ENCODE data around the gene BIN1. TPM values are rescaled to one million over a fixed set of nuclear protein-coding genes. Genes with fewer than 3 reads are reported as not detected.

The BIN1 gene
- total RNA-seq, 1 experiment from 2014 or later = 58.9 TPM

- H3K9me3 ChIP-seq (ENCODE audit: low read length) = no peaks in the 10 kb centered on the region
- H3K4me2 ChIP-seq (ENCODE audit: low read length) = peak overlapping the region; percentile 45
- no peak overlapping the region for H3K4me3 ChIP-seq (ENCODE audit: low read length)
- CTCF ChIA-PET = no interaction called here
- peaks cover 27% of the 10 kb centered on the region for H3K4me1 ChIP-seq (ENCODE audit: insufficient read depth, low read length)
- H3K9ac ChIP-seq (ENCODE audit: low read length) = peak overlapping the region; percentile 37; the same call in 1 of the 2 replicates
- H2AFZ ChIP-seq (ENCODE audit: low read length) = no peak overlapping the region
- H3K9me2 ChIP-seq (replicated peaks; ENCODE audit: low read length) = no peaks in the 10 kb centered on the region
- intact Hi-C loops (cut with micrococcal nuclease) = no loop called here
- peak; percentile 14 for DNase-seq
- no TSS peak for BruUV-seq (replicated peaks)
- H4K20me1 ChIP-seq (ENCODE audit: low read length) = no peaks in the 10 kb centered on the region
- H3K27ac ChIP-seq (ENCODE audit: low read length) = peak overlapping the region; percentile 72
- no peaks in the 10 kb centered on the region for H3K79me2 ChIP-seq (ENCODE audit: low read length)
- ATAC-seq = peak; percentile 8
- no peaks in the 10 kb centered on the region for H3F3A ChIP-seq (ENCODE audit: low read length, unreplicated experiment)
- TF ChIP-seq CTCF (conservative IDR thresholded peaks at IDR 0.05; ENCODE audit: low read depth, low read length) = no peak
- peaks cover 17% of the 10 kb centered on the region; the same call in 1 of the 2 replicates for H3K27me3 ChIP-seq (ENCODE audit: low read length)
- H3K36me3 ChIP-seq (ENCODE audit: low read depth, low read length) = no peaks in the 10 kb centered on the region
- POLR2A ChIA-PET (ENCODE audit: unreplicated experiment) = no interaction called here
Measured at GRCh38 chr2:127015106-127015910, 91.6 kb downstream of the BIN1 start.

- Histone ChIP-seq H3K79me2 (ENCODE audit: low read length) (no peaks in the 10 kb centered on the region), H3K36me3 (ENCODE audit: low read depth, low read length) (no peaks in the 10 kb centered on the region), H3K27ac (ENCODE audit: low read length) (peak overlapping the region; percentile 72), H3K9ac (ENCODE audit: low read length) (peak overlapping the region; percentile 10; the same call in 1 of the 2 replicates), H3K4me3 (ENCODE audit: low read length) (no peak overlapping the region), H3K9me3 (ENCODE audit: low read length) (no peaks in the 10 kb centered on the region), H3K9me2 (replicated peaks; ENCODE audit: low read length) (no peaks in the 10 kb centered on the region), H3F3A (ENCODE audit: low read length, unreplicated experiment) (no peaks in the 10 kb centered on the region), H3K4me2 (ENCODE audit: low read length) (peak overlapping the region; percentile 45), H3K4me1 (ENCODE audit: insufficient read depth, low read length) (peaks cover 27% of the 10 kb centered on the region), H2AFZ (ENCODE audit: low read length) (no peak overlapping the region), H4K20me1 (ENCODE audit: low read length) (no peaks in the 10 kb centered on the region), H3K27me3 (ENCODE audit: low read length) (peaks cover 12% of the 10 kb centered on the region; the same call in 1 of the 2 replicates)
- DNase-seq = peak; percentile 89
- TF ChIP-seq EZH2phosphoT487 (IDR thresholded peaks at IDR 0.05; ENCODE audit: borderline replicate concordance, low read length) = no peak
- TF ChIP-seq CTCF (conservative IDR thresholded peaks at IDR 0.05; ENCODE audit: low read depth, low read length) = no peak
- no peak for TF ChIP-seq EZH2 (IDR thresholded peaks at IDR 0.05; ENCODE audit: low read length, unreplicated experiment)
- BruUV-seq (replicated peaks) = no TSS peak
- CTCF ChIA-PET = no interaction called here
- intact Hi-C loops (cut with micrococcal nuclease) = no loop called here
- POLR2A ChIA-PET (ENCODE audit: unreplicated experiment) = no interaction called here
- ATAC-seq = peak; percentile 92
Measured at GRCh38 chr2:127014630-127015029, 92.3 kb downstream of the BIN1 start.

- ChIA-PET CTCF (no interaction called here), POLR2A (ENCODE audit: unreplicated experiment) (no interaction called here)
- Histone ChIP-seq H3K9me3 (ENCODE audit: low read length) (no peaks in the 10 kb centered on the region), H3F3A (ENCODE audit: low read length, unreplicated experiment) (no peaks in the 10 kb centered on the region), H3K36me3 (ENCODE audit: low read depth, low read length) (no peaks in the 10 kb centered on the region), H3K79me2 (ENCODE audit: low read length) (no peaks in the 10 kb centered on the region), H3K9me2 (replicated peaks; ENCODE audit: low read length) (no peaks in the 10 kb centered on the region), H4K20me1 (ENCODE audit: low read length) (no peaks in the 10 kb centered on the region), H3K9ac (ENCODE audit: low read length) (peak overlapping the region; percentile 10; the same call in 1 of the 2 replicates), H3K4me2 (ENCODE audit: low read length) (peak overlapping the region; percentile 42), H2AFZ (ENCODE audit: low read length) (no peak overlapping the region), H3K4me1 (ENCODE audit: insufficient read depth, low read length) (peaks cover 27% of the 10 kb centered on the region), H3K4me3 (ENCODE audit: low read length) (no peak overlapping the region), H3K27me3 (ENCODE audit: low read length) (peaks cover 8% of the 10 kb centered on the region; the same call in 1 of the 2 replicates), H3K27ac (ENCODE audit: low read length) (peak overlapping the region; percentile 65)
- peak; percentile 24 for DNase-seq
- intact Hi-C loops (cut with micrococcal nuclease) = no loop called here
- BruUV-seq (replicated peaks) = no TSS peak
- TF ChIP-seq EZH2phosphoT487 (IDR thresholded peaks at IDR 0.05; ENCODE audit: borderline replicate concordance, low read length) (no peak), EZH2 (IDR thresholded peaks at IDR 0.05; ENCODE audit: low read length, unreplicated experiment) (no peak), CTCF (conservative IDR thresholded peaks at IDR 0.05; ENCODE audit: low read depth, low read length) (no peak)
- ATAC-seq = peak; percentile 25
Measured at GRCh38 chr2:127014224-127014623, 92.7 kb downstream of the BIN1 start.
